Liver (tissue), 9 donors: ENCODE measurements around the gene LRMDA. TPM values are rescaled to one million over a fixed set of nuclear protein-coding genes. Genes with fewer than 3 reads are reported as not detected.
"Not testable (repeated sequence)": the region's sequence is repeated elsewhere in the genome, so short reads cannot be mapped to it uniquely, and the experiment has no call there.

Experiments
- DNase-seq: peaks from one replicate; pipeline ENCODE4 v3.0.0-alpha.2; 2017; ENCODE audit warnings: low spot score
- H3K27ac ChIP-seq, 2 donors: one replicate each; pipeline ENCODE4 v1.7.0; 2013; ENCODE audit warnings: inconsistent platforms in 2 of 2, low read length in 2 of 2, control low read depth in 1 of 2, low read depth in 1 of 2, mild to moderate bottlenecking in 1 of 2
- H3K27me3 ChIP-seq, 4 donors: one replicate each; pipeline versions ENCODE4 v1.6.1 to v1.7.0; 2013; ENCODE audit warnings: low read length in 3 of 4, inconsistent platforms in 1 of 4, mild to moderate bottlenecking in 1 of 4, moderate library complexity in 1 of 4; ENCODE audit not compliant: control insufficient read depth in 4 of 4, insufficient read depth in 4 of 4
- H3K36me3 ChIP-seq, 4 donors: one replicate each; pipeline versions ENCODE4 v1.6.1 to v1.7.0; 2013; ENCODE audit warnings: low read length in 3 of 4, mild to moderate bottlenecking in 3 of 4, low read depth in 1 of 4, moderate library complexity in 1 of 4; ENCODE audit not compliant: control insufficient read depth in 4 of 4, insufficient read depth in 3 of 4
- H3K4me1 ChIP-seq, 4 donors: one replicate each; pipeline versions ENCODE4 v1.6.1 to v1.7.0; 2013; ENCODE audit warnings: low read length in 3 of 4, mild to moderate bottlenecking in 3 of 4, moderate library complexity in 1 of 4; ENCODE audit not compliant: control insufficient read depth in 4 of 4, insufficient read depth in 4 of 4
- H3K4me3 ChIP-seq, 3 donors: one replicate each; pipeline versions ENCODE4 v1.6.1 to v1.7.0; 2013; ENCODE audit warnings: low read length in 3 of 3, control low read depth in 1 of 3, low read depth in 1 of 3, mild to moderate bottlenecking in 1 of 3
- H3K9ac ChIP-seq, 2 donors: one replicate each; pipeline ENCODE4 v1.7.0; 2013; ENCODE audit warnings: low read length in 2 of 2, mild to moderate bottlenecking in 2 of 2, moderate library complexity in 2 of 2, control low read depth in 1 of 2, low read depth in 1 of 2
- H3K9me3 ChIP-seq, 4 donors: one replicate each; pipeline versions ENCODE4 v1.6.1 to v1.7.0; 2013; ENCODE audit warnings: low read length in 3 of 4; ENCODE audit not compliant: control insufficient read depth in 4 of 4
- EGR1 ChIP-seq, 2 donors: IDR thresholded peaks; 2 replicates each; pipeline ENCODE4 v1.6.1; 2016 to 2018; ENCODE audit warnings: antibody characterized with exemption in 2 of 2, low read depth in 2 of 2
- FOXA2 ChIP-seq: IDR thresholded peaks from 2 replicates; pipeline ENCODE4 v1.6.1; 2016; ENCODE audit warnings: antibody characterized with exemption
- JUND ChIP-seq, 2 donors: IDR thresholded peaks; 2 replicates each; pipeline ENCODE4 v1.6.1; 2016; ENCODE audit warnings: antibody characterized with exemption in 2 of 2
- RXRA ChIP-seq, 2 donors: IDR thresholded peaks; 2 replicates each; pipeline ENCODE4 v1.6.1; 2017 to 2018; ENCODE audit warnings: antibody characterized with exemption in 2 of 2, mild to moderate bottlenecking in 1 of 2
- YY1 ChIP-seq: IDR thresholded peaks from 2 replicates; pipeline ENCODE4 v1.6.1; 2016; ENCODE audit warnings: antibody characterized with exemption, mild to moderate bottlenecking
- ZBTB33 ChIP-seq: IDR thresholded peaks from 2 replicates; pipeline ENCODE4 v1.6.1; 2016; ENCODE audit warnings: antibody characterized with exemption
- WGBS: extraction: QIAGEN DNeasy Blood & Tissue Kit; methylation state at CpG from one replicate; pipeline ENCODE4 v1.1.7; 2013; 5-methylcytosine and 5-hydroxymethylcytosine counted together
- polyA plus RNA-seq, 2 donors: library from polyadenylated mRNA; stranded (reverse) in 1 of 2; unstranded in 1 of 2; fragments of 200-250 nt in 1 of 2; fragments of >200 nt in 1 of 2; fragmentation: Nextera tagmentation in 1 of 2; extraction: Ambion mirVana in 1 of 2; gene quantifications; one replicate each; pipeline versions ENCODE4 v1.2.1 to v1.2.3, GENCODE V29; 2013 to 2015
- total RNA-seq, 2 donors: library from RNA; depleted of rRNA; stranded (reverse); fragments of >200 nt; gene quantifications; one replicate each; pipeline ENCODE4 v1.2.3, GENCODE V29; 2014
- TF ChIP-seq, protein P1 (sequence below): IDR thresholded peaks from 2 replicates; pipeline ENCODE4 v1.6.1; 2016; ENCODE audit warnings: antibody characterized with exemption, mild to moderate bottlenecking
- donor health status: healthy.
- donor health status: healthy.
- donor health status: healthy.
- donor health status: healthy.
- donor health status: healthy.

LRMDA gene
- total and polyA plus RNA-seq, 4 donors = 7.9 to 15.8 (median 11.3) TPM

DNA sequence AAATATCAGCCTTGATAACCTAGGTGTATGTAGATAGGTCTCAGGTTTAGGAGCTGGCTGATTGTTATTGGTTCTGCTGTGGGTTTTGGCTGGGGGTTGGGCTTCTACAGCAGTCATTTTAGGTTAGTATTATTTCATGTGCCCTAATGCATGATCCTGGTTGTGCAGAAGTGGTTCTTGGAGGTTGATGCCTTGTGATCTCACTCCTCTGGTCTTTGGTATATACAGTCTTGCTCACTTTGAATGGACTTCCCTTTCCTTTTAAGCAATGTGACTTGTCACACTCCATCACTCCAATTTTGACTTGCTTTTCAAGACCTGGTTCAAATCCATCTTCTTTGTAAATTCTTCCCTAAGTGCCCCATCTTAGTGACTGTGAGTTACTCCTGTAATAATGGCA, 188.9 kb downstream of the LRMDA start (continued):
- TF ChIP-seq, protein P1, sequence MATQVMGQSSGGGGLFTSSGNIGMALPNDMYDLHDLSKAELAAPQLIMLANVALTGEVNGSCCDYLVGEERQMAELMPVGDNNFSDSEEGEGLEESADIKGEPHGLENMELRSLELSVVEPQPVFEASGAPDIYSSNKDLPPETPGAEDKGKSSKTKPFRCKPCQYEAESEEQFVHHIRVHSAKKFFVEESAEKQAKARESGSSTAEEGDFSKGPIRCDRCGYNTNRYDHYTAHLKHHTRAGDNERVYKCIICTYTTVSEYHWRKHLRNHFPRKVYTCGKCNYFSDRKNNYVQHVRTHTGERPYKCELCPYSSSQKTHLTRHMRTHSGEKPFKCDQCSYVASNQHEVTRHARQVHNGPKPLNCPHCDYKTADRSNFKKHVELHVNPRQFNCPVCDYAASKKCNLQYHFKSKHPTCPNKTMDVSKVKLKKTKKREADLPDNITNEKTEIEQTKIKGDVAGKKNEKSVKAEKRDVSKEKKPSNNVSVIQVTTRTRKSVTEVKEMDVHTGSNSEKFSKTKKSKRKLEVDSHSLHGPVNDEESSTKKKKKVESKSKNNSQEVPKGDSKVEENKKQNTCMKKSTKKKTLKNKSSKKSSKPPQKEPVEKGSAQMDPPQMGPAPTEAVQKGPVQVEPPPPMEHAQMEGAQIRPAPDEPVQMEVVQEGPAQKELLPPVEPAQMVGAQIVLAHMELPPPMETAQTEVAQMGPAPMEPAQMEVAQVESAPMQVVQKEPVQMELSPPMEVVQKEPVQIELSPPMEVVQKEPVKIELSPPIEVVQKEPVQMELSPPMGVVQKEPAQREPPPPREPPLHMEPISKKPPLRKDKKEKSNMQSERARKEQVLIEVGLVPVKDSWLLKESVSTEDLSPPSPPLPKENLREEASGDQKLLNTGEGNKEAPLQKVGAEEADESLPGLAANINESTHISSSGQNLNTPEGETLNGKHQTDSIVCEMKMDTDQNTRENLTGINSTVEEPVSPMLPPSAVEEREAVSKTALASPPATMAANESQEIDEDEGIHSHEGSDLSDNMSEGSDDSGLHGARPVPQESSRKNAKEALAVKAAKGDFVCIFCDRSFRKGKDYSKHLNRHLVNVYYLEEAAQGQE = no peak
- no peak for TF ChIP-seq ZBTB33

GRCh38 chr10:75621003-75621402, 189.6 kb downstream of the LRMDA start:
- WGBS = 94% methylated on average over 4 of the region's 4 CpGs
- not testable (repeated sequence) for H3K27ac ChIP-seq, H3K27me3 ChIP-seq, H3K4me3 ChIP-seq, H3K36me3 ChIP-seq, H3K9me3 ChIP-seq, H3K9ac ChIP-seq, DNase-seq
- H3K4me1 ChIP-seq = peaks cover 0 to 14% (median 0%) of the 10 kb centered on the region in 4 donors

DNA sequence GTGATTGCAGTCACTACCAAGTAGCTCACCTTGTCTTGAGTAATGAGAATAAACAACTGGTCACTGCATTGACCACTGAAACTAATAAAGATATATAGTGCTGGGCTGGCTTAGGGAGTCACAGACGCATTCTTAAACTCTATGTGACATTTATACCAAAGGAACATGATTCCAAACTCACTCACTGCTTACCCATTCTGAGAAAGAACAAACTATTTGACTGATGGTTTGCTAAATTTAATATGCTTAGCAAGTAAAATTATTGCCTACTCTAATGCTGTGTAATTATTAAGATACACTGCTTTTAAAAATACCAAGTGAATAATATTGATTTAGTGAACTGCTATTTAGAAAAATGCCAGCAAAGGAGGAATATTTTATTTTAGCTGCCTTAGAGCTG, 191.1 kb downstream of the LRMDA start:
- no peak for DNase-seq
- H3K27me3 ChIP-seq = no peaks in the 10 kb centered on the region
- TF ChIP-seq RXRA (IDR thresholded peaks at IDR 0.05) = no peak
- no peak for TF ChIP-seq YY1
- peaks cover 0 to 9% (median 0%) of the 10 kb centered on the region in 4 donors for H3K4me1 ChIP-seq
- 93% methylated on average over 1 of the region's 1 CpG for WGBS
- H3K9ac ChIP-seq = no peak overlapping the region
- H3K9me3 ChIP-seq = no peaks in the 10 kb centered on the region
- no peak overlapping the region for H3K4me3 ChIP-seq
- H3K36me3 ChIP-seq = no peaks in the 10 kb centered on the region
- H3K27ac ChIP-seq = no peak overlapping the region

GRCh38 chr10:75623310-75624093, 192.1 kb downstream of the LRMDA start:
- 77% methylated on average over 10 of the region's 10 CpGs for WGBS
- DNase-seq = no peak
- no peaks in the 10 kb centered on the region for H3K27me3 ChIP-seq
- TF ChIP-seq, protein P1 = no peak
- TF ChIP-seq JUND (IDR thresholded peaks at IDR 0.05) (no peak), FOXA2 (no peak), EGR1 (IDR thresholded peaks at IDR 0.05; ENCODE audit: low read depth in 2 of 2) (no peak)
- H3K9ac ChIP-seq = no peak overlapping the region
- H3K27ac ChIP-seq = no peak overlapping the region
- H3K4me3 ChIP-seq = no peak overlapping the region
- no peaks in the 10 kb centered on the region for H3K9me3 ChIP-seq
- H3K36me3 ChIP-seq = no peaks in the 10 kb centered on the region
- peaks cover 0 to 9% (median 0%) of the 10 kb centered on the region in 4 donors for H3K4me1 ChIP-seq
